NK-92 (cell line): ENCODE data around the gene ACTN4.

ENCODE experiments used
- DNase-seq: peaks from one replicate; lab custom pipeline; 2025; ENCODE audit not compliant: unreplicated experiment; lab: John Stamatoyannopoulos, UW

ACTN4 gene

DNA sequence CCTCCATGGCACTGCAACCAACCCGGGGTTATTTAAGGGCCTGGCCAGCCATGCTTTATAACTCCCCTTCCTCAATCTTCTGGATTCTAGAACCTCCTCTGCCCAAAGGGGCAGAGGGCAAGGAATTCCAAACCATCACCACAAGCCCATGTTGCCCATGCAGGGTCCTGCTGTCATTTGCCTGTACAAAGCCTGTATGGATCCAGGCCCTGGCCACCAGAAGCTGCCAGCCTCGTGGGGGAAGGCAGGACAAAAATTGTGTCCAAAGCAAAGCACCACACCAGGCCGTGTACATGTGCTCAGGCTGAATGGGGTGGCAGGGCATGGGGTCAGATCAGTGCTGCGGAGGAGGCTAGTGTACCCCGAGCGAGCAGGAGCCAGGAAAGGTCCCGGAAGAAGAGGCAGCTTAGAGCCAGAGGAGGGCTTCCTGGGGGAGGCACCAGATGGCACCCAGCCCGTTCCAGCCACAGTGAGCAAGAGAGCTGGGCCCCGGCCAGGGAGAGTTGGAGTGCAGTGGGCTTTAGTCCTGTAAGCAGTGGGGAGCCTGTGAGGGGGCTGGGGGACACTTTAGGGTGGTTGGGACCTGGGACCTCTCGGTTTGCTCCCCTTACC is 61.1 kb downstream of the ACTN4 start:
- no peak for DNase-seq

DNA sequence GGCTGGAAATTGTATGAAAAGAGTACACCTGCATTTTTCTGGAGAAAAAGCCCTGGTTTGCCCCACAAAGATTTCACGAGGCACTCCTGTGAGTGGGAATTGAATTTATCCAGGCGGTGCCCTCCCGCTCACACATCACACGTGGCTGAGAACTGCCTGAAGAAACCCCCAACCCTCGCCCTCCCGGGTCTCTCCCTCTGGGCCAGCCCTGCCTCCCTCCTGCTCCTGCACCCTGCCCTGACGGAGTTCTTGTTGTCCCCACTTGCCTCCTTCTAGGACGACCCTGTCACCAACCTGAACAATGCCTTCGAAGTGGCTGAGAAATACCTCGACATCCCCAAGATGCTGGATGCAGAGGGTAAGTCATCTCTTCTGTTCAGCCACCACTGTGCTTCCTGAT is 61.7 kb downstream of the ACTN4 start:
- DNase-seq = no peak

GRCh38 chr19:38709671-38710415 is 62.4 kb downstream of the ACTN4 start:
- DNase-seq = no peak

- DNase-seq = no peak
Observed at GRCh38 chr19:38710416-38710702, 62.9 kb downstream of the ACTN4 start.

DNA sequence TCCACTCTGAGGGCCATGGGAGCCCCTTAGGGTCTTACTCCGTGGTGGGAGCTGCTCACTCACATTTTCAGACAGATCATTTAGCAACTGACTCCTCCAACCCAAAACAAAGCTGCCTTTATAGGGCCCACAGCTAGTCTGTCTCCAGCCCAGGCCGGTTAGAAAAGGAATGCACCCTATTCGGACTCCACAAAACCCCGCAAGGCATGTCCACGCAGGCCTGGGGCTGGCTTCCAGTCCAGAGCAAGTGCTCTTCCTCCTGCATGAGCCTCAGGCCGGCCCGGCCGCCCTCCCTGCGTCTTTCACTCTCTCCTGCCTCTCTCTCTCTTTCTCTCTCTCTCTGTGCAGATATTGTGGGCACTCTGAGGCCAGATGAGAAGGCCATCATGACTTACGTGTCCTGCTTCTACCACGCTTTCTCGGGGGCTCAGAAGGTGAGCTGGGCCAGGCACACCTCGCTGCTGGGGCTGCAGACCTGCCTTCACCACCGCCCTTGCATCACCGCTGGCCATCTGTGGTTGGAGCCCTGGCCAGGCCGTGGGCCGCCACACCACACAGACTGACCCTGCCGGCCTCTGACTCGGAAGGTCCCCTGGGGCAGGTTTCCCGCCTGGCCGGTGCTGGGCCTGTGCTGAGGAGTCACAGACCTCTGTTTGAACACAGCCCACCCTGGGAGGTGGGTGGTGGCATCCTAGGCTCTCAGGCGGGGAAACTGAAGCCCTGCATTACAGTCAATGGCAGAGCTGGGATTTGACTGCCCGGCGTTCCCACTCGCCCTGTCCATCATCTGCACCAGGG is 63.7 kb downstream of the ACTN4 start:
- no peak for DNase-seq

GRCh38 chr19:38711726-38712153 is 64.3 kb downstream of the ACTN4 start:
- DNase-seq = no peak

DNA sequence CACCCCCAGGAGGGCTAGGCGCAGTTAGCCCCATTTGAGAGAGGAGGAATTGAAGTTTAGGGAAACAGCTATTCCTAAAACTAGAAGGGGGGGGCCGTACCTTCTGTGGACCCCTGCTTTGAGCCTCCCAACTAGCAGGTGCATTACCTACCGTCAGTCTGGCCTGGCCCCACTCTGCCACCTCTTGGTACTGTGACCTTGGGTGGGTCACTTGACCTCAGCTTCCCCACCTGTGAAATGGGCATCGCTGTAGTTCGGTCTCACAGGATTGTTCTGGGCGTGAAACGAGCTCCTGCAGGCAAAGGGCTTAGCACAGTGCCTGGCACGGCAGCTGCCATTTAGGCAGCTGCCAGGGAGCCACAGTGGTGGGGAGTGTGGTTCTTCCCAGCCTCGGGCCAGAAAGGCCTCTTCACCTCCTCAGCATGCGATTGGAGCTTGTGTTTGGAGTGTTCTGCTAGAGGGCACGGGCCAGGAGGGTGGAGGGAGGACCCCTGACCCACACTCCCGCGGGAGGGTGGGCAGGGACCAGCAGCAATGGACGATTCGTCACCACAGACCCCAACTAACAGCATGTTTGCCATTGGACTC is 64.8 kb downstream of the ACTN4 start:
- no peak for DNase-seq

DNA sequence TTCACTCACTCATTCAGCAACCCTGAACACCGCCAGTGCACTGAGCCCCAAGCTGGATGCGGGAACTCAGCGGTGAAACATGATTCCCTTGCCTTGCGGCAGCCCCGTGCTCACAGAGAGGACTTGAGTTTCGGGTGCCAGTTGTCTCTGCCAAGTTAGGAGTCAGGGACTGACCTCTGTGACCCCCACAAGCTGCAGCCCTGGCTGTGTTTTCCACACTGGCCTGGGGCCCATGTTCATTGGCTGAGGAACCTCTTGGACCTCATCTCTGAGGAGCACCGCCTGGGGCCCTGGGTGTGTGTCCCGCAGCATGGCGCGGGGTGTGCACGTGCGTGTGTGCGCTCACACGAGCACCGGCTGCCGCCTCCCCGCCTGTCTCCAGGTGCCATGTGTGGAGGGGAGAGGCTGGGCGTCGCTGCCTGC is 65.8 kb downstream of the ACTN4 start:
- no peak for DNase-seq

- DNase-seq = no peak
Observed at GRCh38 chr19:38713865-38714264, 66.4 kb downstream of the ACTN4 start.

DNA sequence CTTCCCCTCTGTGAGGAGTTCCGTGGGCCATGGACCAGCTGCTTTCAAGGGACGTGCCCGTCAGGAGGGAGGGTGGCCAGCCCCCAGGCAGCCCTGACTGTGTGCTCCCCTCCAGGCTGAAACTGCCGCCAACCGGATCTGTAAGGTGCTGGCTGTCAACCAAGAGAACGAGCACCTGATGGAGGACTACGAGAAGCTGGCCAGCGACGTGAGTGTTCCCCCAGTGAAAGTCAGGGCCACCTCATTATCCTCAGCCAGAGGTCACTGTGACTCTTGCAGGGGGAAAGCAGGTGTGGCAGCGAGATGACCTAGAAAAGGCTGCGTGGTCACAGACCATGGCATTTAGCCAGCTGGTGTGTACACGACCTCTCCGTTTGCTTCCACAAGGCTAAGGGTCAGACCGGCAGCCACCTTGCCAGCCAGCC is 66.9 kb downstream of the ACTN4 start:
- DNase-seq = no peak

DNA sequence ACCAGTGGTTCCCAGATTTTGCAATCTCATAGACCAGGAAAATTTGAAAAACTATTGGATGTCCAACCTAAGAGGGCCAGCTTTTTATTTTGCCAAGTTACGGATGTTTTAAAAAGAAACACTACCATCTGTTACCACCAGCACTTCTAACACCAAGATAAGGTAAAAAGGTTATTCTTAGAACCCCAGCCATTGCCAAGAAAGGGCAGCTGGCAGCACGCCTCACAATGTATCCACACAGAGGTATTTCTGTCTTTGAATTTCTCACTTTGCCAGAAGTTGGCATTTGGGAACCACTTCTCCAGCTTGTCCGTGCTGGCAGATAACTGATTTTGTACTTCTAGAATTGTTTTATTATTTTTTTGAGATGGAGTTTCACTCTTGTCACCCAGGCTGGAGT is 68.1 kb downstream of the ACTN4 start:
- no peak for DNase-seq

DNA sequence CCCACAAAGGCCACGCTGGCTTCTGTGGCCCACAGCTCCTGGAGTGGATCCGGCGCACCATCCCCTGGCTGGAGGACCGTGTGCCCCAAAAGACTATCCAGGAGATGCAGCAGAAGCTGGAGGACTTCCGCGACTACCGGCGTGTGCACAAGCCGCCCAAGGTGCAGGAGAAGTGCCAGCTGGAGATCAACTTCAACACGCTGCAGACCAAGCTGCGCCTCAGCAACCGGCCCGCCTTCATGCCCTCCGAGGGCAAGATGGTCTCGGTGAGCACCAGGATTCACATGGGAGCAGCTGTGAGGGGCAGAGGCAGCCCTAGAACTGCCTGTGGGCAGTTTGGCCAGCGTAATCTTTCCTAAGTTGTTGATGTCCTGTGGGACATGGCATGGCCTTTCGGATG is 69.6 kb downstream of the ACTN4 start:
- no peak for DNase-seq

DNA sequence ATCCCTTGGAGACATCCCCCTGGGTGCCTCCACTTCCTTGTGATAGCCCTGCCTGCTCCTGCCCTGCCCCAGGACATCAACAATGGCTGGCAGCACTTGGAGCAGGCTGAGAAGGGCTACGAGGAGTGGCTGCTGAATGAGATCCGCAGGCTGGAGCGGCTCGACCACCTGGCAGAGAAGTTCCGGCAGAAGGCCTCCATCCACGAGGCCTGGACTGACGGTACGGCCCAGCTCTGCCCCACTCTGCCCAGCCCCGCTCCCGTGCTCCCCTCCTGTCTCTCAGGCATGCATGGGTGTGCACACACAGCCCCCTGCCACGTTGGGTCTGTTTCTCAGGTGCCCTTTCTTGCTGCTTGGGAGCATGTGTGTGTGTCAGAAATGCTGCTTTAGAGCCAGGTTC is 70.4 kb downstream of the ACTN4 start:
- no peak for DNase-seq

- no peak for DNase-seq
Observed at GRCh38 chr19:38718747-38719543, 71.5 kb downstream of the ACTN4 start.

DNA sequence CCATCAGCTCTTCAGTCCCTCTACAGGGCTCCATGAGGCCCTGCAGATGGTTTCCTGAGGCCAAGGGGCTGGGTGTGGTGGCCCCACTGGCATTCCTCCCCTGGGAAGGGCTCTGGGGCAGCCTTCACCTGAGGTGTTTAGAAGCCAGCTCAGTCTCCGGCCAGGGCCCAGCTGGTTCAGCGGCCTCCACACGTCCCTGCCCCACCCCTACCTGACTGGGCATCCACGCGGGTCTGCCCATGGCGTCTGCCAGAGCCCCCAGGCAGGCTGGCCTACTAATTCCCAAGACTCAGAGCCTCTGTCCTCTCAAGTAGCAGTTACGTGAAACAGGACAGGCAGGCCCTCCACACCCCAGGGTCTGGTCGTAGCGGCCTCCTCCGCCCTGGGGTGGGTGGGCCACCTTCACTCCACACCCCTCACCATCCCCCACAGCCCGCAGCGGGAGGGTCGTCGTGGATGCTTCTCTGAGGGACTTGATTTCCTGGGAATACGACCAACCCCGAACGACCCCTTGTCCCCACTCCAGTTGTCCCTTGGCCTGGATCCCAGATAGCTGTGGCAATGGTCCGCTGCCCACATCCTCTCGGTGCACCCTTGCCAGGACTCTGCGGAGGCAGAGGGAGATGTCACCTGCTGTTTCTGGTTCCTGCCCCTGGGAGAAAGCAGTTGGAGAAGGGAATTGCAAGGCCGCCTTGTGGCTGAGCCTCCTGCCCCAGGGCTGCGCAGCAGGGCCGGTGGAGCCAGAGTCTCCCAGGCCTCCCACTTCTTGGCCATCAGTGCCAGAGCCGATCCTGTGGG is 72.5 kb downstream of the ACTN4 start:
- DNase-seq = no peak

GRCh38 chr19:38720559-38721236 is 73.2 kb downstream of the ACTN4 start:
- DNase-seq = no peak

DNA sequence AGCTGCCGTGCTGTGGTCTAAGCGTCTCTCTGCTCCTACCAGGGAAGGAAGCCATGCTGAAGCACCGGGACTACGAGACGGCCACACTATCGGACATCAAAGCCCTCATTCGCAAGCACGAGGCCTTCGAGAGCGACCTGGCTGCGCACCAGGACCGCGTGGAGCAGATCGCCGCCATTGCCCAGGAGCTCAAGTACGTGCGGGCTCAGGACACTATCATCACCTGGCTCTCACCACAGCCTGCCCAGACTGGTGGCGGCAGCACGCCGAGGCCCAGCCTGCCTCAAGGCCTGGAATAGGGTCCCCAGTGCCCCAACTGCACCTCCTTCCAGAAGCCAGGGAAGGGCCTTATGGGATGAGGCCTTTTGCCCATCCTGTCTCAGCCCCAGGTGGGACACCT is 74.0 kb downstream of the ACTN4 start:
- DNase-seq = no peak

DNA sequence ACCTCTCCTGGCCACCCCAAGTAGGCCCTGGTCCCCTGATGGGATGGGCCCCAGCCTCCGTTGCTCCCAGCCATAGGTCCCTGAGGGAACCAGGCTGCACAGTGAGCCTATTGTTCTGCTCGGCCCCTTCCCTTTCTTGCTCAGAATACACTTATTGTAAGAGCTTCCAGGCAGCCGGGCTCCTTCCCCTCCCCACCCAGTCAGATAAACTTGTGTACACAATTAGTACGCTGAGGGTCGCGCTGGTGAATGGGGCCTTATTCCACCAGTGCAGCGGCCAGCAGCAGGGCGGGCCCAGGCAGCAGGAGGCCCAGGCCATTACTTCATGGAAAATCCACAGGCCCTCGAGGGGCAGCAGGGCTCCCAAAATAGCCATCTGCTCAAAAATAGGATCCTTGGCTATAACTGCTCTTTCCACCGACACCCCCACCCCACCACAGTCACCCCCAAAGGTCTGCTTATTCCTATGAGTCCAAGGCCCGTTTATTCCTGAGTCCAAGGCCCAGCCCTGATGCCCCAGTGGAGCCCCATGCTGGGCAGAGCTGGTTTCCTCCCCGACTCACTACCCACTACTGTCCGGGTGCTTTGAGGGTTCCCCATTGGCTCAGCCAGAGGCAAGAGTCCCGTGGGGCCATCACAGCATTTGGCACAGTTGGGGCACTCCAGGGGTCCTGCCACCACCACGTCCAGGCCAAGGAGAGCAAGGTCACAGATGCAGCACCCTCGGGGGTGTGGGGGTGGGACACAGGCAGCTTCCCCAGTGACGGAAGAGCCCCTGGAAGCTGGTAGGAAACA is 74.7 kb downstream of the ACTN4 start:
- no peak for DNase-seq
